Measurements from ENCODE around the gene GSE1. TPM values are rescaled to one million over a fixed set of nuclear protein-coding genes. Genes with fewer than 3 reads are reported as not detected.

Gene GSE1
- total RNA-seq, 1 experiment from 2014 or later = 97.5 TPM

- intact Hi-C loops (cut with micrococcal nuclease; ENCODE audit: unreplicated experiment) = no loop called here
- DNase-seq (ENCODE audit: low read depth, low spot score) = no peak
- Histone ChIP-seq H3K4me3 (ENCODE audit: low read depth in 2 of 2, low read length in 2 of 2) (no peak overlapping the region), H3K36me3 (ENCODE audit: control insufficient read depth, insufficient read depth, low read length) (no peaks in the 10 kb centered on the region), H3K27ac (ENCODE audit: low read length) (no peak overlapping the region), H3K4me1 (ENCODE audit: control insufficient read depth, insufficient read depth, low read length) (peaks cover 21% of the 10 kb centered on the region), H3K9me3 (ENCODE audit: control insufficient read depth, insufficient read depth, low read depth, low read length) (no peaks in the 10 kb centered on the region), H3K27me3 (ENCODE audit: control insufficient read depth, insufficient read depth, low read length) (no peaks in the 10 kb centered on the region)
- BruUV-seq (replicated peaks) = no TSS peak
- no peak for TF ChIP-seq REST (IDR thresholded peaks at IDR 0.05; ENCODE audit: insufficient read depth in 1 of 2, low read depth in 2 of 2, low read length in 1 of 2)
- no peak for TF ChIP-seq CTCF (IDR thresholded peaks at IDR 0.05)
- TF ChIP-seq SIN3A (IDR thresholded peaks at IDR 0.05; ENCODE audit: borderline replicate concordance, insufficient read depth, low read depth, low read length) = no peak
- TF ChIP-seq TCF7L2 (IDR thresholded peaks at IDR 0.05; ENCODE audit: low read depth, low read length) = no peak
- peak; percentile 20; the same call in 1 of the 2 replicates for ATAC-seq
- in situ Hi-C loops (cut with HindIII; ENCODE audit: low pct_unique_long_range_greater_than_20kb, low sequenced_read_pairs) = no loop called here
- CTCF ChIA-PET = no interaction called here
- POLR2A ChIA-PET = no interaction called here
Observed at GRCh38 chr16:85625053-85625452, 11.9 kb downstream of the GSE1 start.

GRCh38 chr16:85625485-85626117 lies 12.5 kb downstream of the GSE1 start:
- Histone ChIP-seq H3K36me3 (ENCODE audit: control insufficient read depth, insufficient read depth, low read length) (no peaks in the 10 kb centered on the region), H3K27ac (ENCODE audit: low read length) (no peak overlapping the region), H3K4me3 (ENCODE audit: low read depth in 2 of 2, low read length in 2 of 2) (no peak overlapping the region), H3K4me1 (ENCODE audit: control insufficient read depth, insufficient read depth, low read length) (peaks cover 21% of the 10 kb centered on the region), H3K9me3 (ENCODE audit: control insufficient read depth, insufficient read depth, low read depth, low read length) (no peaks in the 10 kb centered on the region), H3K27me3 (ENCODE audit: control insufficient read depth, insufficient read depth, low read length) (no peaks in the 10 kb centered on the region)
- POLR2A ChIA-PET = no interaction called here
- ATAC-seq (no peak), DNase-seq (ENCODE audit: low read depth, low spot score) (no peak)
- intact Hi-C loops (cut with micrococcal nuclease; ENCODE audit: unreplicated experiment) = no loop called here
- BruUV-seq (replicated peaks) = no TSS peak
- CTCF ChIA-PET = interaction anchor here (1.5 kb wide), 1 partner anchor 10 kb away, joined by 8 read pairs; no protein-coding TSS in a partner anchor
- in situ Hi-C loops (cut with HindIII; ENCODE audit: low pct_unique_long_range_greater_than_20kb, low sequenced_read_pairs) = no loop called here
- TF ChIP-seq SIN3A (IDR thresholded peaks at IDR 0.05; ENCODE audit: borderline replicate concordance, insufficient read depth, low read depth, low read length) (no peak), REST (IDR thresholded peaks at IDR 0.05; ENCODE audit: insufficient read depth in 1 of 2, low read depth in 2 of 2, low read length in 1 of 2) (no peak), CTCF (IDR thresholded peaks at IDR 0.05) (no peak), POLR2AphosphoS5 (IDR thresholded peaks at IDR 0.05; ENCODE audit: low read depth, low read length) (no peak), TCF7L2 (IDR thresholded peaks at IDR 0.05; ENCODE audit: low read depth, low read length) (no peak)
